ENCODE results near the gene KLHL41. TPM values are rescaled to one million over a fixed set of nuclear protein-coding genes. Genes with fewer than 3 reads are reported as not detected.

The KLHL41 gene
- total and polyA plus RNA-seq, 2 of the 13 experiments (the other 11 are each of a cell fraction or from before 2014, with no cell fraction given) = 0.07 to 0.31 TPM

GRCh38 chr2:169512525-169512924 is 3.0 kb downstream of the KLHL41 start:
- Histone ChIP-seq H3K27me3 (ENCODE audit: control insufficient read depth in 1 of 2, insufficient read depth in 2 of 2, low read length in 2 of 2) (no peaks in the 10 kb centered on the region), H3K27ac (ENCODE audit: extremely low read length, insufficient read depth, low read length) (no peak overlapping the region), H3K79me2 (ENCODE audit: insufficient read depth, low read length) (no peaks in the 10 kb centered on the region), H3K4me1 (ENCODE audit: insufficient read depth, low read length) (peaks cover 17% of the 10 kb centered on the region), H3K36me3 (replicated peaks in 1 of 2; ENCODE audit: control insufficient read depth in 1 of 2, insufficient read depth in 2 of 2, low read length in 2 of 2) (no peaks in the 10 kb centered on the region), H4K20me1 (ENCODE audit: insufficient read depth, low read length) (no peaks in the 10 kb centered on the region), H3K9me3 (ENCODE audit: low read length) (no peaks in the 10 kb centered on the region), H2AFZ (ENCODE audit: low read length) (no peak overlapping the region), H3K9ac (ENCODE audit: insufficient read depth, low read depth, low read length) (no peak overlapping the region), H3K4me2 (ENCODE audit: low read depth, low read length) (no peak overlapping the region), H3K4me3 (replicated peaks in 1 of 3; ENCODE audit: insufficient read depth in 1 of 3, low read depth in 2 of 3, low read length in 3 of 3) (no peak overlapping the region)
- BruUV-seq (replicated peaks) = no TSS peak
- intact Hi-C loops (cut with micrococcal nuclease; ENCODE audit: unreplicated experiment) (no loop called here), in situ Hi-C loops (cut with HindIII; ENCODE audit: extremely low pct_ligation_motif_present, low pct_unique_long_range_greater_than_20kb) (no loop called here)
- no peak for ATAC-seq
- POLR2A ChIA-PET = no interaction called here
- 77% methylated on average over 2 of the region's 2 CpGs for WGBS (ENCODE audit: low lambda C conversion rate)
- CTCF ChIA-PET (ENCODE audit: low intra/inter-chr PET ratio, low total read pairs) = no interaction called here
- no peak for DNase-seq (ENCODE audit: low spot score)
- TF ChIP-seq GLMP (CRISPR knock-in tag; IDR thresholded peaks at IDR 0.05; ENCODE audit: borderline replicate concordance) (no peak), ZNF432 (CRISPR knock-in tag; IDR thresholded peaks at IDR 0.05; ENCODE audit: borderline replicate concordance) (no peak), PAXIP1 (CRISPR knock-in tag; conservative IDR thresholded peaks at IDR 0.05) (no peak), TAF1 (CRISPR knock-in tag; IDR thresholded peaks at IDR 0.05) (no peak), ZNF547 (CRISPR knock-in tag; IDR thresholded peaks at IDR 0.05) (no peak), ZNF800 (CRISPR knock-in tag; IDR thresholded peaks at IDR 0.05) (no peak), ZNF260 (CRISPR knock-in tag; IDR thresholded peaks at IDR 0.05; ENCODE audit: borderline replicate concordance, low read depth) (no peak), SIX4 (CRISPR knock-in tag; IDR thresholded peaks at IDR 0.05) (no peak), ZNF296 (CRISPR knock-in tag; conservative IDR thresholded peaks at IDR 0.05) (no peak), NFYC (CRISPR knock-in tag; IDR thresholded peaks at IDR 0.05) (no peak), ZSCAN29 (CRISPR knock-in tag; conservative IDR thresholded peaks at IDR 0.05) (no peak), HNRNPH1 (optimal IDR thresholded peaks at IDR 0.05; ENCODE audit: low read depth, low read length) (no peak), MLLT10 (CRISPR knock-in tag; IDR thresholded peaks at IDR 0.05) (no peak), ZNF672 (CRISPR knock-in tag; IDR thresholded peaks at IDR 0.05) (no peak), TCF7 (IDR thresholded peaks at IDR 0.05; ENCODE audit: low read depth) (no peak), KDM5B (CRISPR knock-in tag; IDR thresholded peaks at IDR 0.05; ENCODE audit: borderline replicate concordance) (no peak), ZNF282 (IDR thresholded peaks at IDR 0.05; ENCODE audit: partially characterized antibody) (no peak), NCOA5 (CRISPR knock-in tag; IDR thresholded peaks at IDR 0.05) (no peak), ZKSCAN1 (IDR thresholded peaks at IDR 0.05; ENCODE audit: low read length) (no peak)
- FAIRE-seq = no peak

All from HepG2 (cell line).